ENCODE measurements around the gene PEX10.

The PEX10 gene

DNA sequence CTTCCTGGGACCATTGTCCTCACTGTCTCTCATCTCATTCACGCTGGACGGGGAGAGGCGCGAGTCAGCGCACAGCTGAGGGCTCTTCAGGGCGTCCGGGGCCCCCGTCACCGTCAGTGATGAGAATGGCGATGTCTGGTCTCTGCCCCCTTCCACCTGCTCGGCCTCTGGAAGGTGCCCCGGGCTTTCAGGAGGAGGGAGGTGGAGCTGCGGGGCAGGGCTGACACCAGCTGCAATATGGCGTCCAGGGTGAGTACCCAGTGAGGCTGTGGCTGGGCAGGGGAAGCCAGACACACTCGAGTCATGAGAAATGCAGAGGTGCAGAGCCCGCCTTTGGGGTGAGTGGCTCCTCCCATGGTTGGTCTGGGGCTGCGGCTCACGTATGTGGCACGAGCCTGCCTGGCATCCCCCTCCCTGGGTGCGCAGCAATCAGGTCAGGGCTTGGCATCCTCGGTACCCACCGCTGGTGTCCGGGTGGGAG lies 36.1 kb downstream of the PEX10 start:
- DNase-seq (ENCODE audit: low spot score) = no peak
- TF ChIP-seq, protein P1, sequence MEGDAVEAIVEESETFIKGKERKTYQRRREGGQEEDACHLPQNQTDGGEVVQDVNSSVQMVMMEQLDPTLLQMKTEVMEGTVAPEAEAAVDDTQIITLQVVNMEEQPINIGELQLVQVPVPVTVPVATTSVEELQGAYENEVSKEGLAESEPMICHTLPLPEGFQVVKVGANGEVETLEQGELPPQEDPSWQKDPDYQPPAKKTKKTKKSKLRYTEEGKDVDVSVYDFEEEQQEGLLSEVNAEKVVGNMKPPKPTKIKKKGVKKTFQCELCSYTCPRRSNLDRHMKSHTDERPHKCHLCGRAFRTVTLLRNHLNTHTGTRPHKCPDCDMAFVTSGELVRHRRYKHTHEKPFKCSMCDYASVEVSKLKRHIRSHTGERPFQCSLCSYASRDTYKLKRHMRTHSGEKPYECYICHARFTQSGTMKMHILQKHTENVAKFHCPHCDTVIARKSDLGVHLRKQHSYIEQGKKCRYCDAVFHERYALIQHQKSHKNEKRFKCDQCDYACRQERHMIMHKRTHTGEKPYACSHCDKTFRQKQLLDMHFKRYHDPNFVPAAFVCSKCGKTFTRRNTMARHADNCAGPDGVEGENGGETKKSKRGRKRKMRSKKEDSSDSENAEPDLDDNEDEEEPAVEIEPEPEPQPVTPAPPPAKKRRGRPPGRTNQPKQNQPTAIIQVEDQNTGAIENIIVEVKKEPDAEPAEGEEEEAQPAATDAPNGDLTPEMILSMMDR (IDR thresholded peaks at IDR 0.05; ENCODE audit: extremely low read depth, missing control alignments) = no peak

DNA sequence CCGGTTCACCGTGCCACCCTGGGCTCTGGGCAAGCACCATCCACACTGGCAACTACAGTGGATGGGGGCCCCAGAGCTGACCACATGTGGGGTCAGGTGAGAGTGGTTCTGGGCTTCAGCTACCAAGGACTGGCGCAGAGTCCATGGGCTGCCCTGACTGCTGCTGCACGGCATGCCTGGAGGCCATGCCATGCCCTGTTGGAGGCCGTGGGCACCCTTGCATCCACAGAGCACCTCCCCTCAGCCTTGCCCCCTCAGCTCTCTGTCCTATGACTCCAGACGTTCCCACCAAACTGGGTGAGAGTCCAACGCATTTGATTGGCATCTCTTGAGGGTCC lies 36.5 kb downstream of the PEX10 start:
- no peak for DNase-seq (ENCODE audit: low spot score)
- TF ChIP-seq, protein P1 (IDR thresholded peaks at IDR 0.05; ENCODE audit: extremely low read depth, missing control alignments) = no peak

DNA sequence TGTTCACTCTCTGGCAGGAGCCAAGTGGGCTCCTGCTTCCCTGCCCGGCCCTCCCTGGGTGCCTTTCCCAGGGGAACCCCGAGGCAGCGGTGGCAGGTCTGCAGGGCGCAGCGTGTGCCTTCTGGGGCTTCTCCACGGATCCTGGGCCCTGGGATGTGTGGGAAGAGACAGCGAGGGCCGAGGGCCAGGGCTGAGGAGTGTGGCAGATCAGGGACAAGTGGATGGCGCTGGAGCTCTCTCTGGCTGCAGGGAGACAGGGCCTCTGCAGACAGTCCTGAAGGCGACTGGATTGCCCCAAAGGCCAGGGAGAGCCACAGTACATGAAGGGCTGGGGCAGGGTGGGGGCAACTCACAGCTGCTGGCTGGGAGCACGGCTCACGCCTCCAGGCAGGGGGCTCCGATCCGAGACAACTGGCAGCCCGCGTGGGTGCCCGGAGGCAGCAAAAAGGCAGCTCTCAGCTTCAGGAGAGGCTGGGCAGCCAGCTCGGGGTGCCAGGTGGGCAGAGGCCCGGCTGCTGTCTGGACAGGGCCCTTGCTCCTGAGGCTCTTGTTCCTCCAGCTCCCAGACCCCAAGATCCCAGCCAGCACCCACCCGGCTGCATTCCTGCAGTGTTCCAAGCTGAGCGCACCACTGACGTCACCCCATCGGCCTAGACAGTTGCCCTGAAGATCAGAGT lies 37.0 kb downstream of the PEX10 start:
- no peak for DNase-seq (ENCODE audit: low spot score)
- TF ChIP-seq, protein P1 (IDR thresholded peaks at IDR 0.05; ENCODE audit: extremely low read depth, missing control alignments) = no peak

DNA sequence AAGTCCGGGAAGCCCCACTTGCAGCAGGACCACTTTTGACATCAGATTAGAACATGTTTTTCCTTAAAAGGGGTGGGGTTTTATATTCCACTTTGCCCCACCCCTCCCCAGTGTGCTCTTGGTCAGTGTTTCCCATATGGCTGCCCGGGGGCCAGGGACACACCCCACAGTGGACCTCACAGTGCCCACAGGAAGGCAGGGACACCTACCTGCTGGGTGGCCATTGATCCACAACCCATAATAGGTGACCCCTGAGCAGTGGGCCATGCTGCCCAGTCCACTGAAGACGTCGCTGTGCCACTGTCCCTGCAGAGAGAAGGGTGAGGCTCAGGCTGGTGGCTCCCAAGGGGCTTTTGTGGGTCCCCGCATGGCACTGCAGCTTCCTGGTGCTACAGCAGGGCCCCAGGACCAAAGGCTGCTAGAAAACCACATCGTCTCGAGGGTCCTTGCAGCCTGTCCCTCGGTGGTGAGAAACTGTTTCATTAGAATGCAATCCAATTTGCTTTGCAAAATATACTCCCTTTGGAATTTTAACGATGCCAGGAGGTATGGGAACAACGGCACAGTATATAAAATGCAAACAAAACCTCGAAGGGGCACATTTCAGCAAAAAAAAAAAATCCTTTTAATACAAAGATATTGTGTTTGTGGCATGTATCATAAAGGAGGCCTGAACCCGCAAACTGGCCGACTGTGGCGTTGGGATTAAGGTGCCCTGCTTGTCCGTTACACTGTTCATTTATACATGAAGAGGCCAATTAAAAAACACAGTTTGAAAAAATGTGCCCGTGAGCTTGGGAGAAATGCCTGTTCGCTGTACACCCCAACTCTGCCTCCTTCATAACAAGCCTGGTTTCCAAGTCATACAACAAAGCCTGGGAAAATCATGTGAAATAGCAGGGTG lies 37.9 kb downstream of the PEX10 start:
- TF ChIP-seq, protein P1 (IDR thresholded peaks at IDR 0.05; ENCODE audit: extremely low read depth, missing control alignments) = no peak

DNA sequence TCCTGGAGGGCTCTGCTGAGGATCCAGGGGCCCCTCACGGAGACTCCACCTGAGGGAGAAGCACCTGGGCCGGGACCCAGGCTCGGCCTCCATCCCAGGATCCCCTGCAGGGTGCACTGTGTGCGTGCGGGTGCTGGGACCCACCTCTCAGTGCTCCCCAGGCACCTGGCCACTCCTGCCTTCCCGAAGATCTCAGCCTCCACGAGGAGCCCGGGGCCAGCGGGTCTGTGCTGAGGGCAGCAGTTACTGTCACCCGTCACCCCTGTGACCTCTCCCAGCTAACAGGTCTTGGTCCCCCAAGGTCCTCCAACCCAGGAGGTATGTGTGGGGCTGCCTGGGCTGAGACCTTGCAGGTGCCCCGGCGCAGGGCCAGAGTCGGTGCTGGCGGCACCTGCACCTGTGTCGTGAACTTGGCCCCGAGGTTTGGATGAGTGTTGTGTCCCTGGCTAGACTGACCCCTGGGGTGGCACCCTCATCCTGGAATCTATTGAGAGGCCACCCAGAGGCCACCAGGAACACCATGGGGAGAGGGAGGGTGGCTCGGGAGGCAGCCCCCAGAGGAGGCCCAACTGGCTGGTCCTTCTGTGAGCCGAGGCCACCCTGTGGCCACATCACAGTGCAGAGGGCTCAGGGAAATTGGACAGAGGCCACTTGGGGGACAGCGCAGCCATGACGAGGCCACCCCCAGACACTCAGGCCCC lies 38.7 kb downstream of the PEX10 start:
- TF ChIP-seq, protein P1 (IDR thresholded peaks at IDR 0.05; ENCODE audit: extremely low read depth, missing control alignments) = no peak
- no peak for DNase-seq (ENCODE audit: low spot score)

More for the DNA sequence above, 37.9 kb downstream of the PEX10 start:
- DNase-seq (ENCODE audit: low spot score) = no peak

DNA sequence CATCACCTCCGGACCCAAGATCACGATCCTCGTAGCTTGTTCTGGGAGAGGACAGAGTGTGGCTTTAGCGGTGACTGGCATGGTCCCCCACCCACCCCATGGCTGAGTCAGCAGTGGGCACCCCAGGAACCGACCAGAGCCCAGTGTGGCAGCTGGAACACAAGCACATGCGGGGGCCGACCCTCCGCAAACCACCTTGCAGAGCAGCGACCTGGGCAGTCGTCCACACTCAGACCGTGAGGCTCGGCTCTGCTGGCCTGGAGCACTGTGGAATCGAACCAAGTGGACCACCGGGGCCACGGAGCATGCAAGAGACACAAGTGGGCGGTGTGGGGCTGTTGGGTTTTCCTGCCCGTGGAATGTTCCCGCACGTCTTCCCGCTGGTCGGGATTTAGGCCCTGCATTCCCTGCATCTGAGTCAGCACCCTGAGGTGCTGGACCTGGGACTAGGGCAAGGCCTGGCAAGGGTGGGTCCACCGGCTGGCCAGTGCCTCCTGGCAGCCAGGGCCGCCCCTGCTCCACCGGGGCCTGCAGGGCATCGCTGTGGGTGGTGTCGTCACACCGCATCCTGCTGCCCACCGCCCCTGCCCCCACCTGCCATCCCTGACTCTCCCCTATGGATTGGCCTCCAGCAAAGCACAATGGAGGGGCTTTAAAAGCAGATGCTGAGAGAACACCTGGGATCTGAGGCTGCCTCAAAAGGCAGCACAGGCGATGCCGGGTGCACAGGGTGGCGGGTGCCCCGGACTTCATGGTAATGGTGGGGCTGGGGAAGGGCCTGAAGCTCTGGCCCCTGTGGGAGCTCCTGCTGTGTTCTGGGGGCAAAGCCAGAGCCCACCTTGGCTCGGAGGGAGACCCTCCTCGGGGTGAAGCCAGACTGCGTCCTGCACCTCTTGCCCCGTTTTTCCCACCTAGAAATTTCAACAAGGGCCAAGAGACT lies 39.5 kb downstream of the PEX10 start:
- DNase-seq (ENCODE audit: low spot score) = no peak
- TF ChIP-seq, protein P1 (IDR thresholded peaks at IDR 0.05; ENCODE audit: extremely low read depth, missing control alignments) = no peak
